HepG2 (cell line): ENCODE measurements around the gene NMRAL1. TPM values are rescaled to one million over a fixed set of nuclear protein-coding genes. Genes with fewer than 3 reads are reported as not detected.
A peak's percentile ranks its signal among the peaks of the same experiment; 100 is the strongest.

Experiments
- CBX1 ChIP-seq: IDR thresholded peaks from one replicate; pipeline ENCODE4 v1.6.1; 2016; ENCODE audit warnings: antibody characterized with exemption, low read depth
- CREM ChIP-seq, 2 experiments: sonication (generic) in 1 of 2; formaldehyde crosslinking in 1 of 2; IDR thresholded peaks; 2 replicates each; pipeline versions ENCODE4 v1.4.0 to v1.6.1; 2016 to 2020; ENCODE audit warnings: antibody characterized with exemption in 1 of 2, mild to moderate bottlenecking in 1 of 2, missing genetic modification reagents in 1 of 2
- DNMT3B ChIP-seq: conservative IDR thresholded peaks from 2 replicates; pipeline ENCODE4 v1.6.1; 2016; ENCODE audit warnings: missing biosample characterization, control low read depth
- FOXP4 ChIP-seq: sonication (generic); formaldehyde crosslinking; IDR thresholded peaks from 2 replicates; pipeline ENCODE4 v1.4.0; 2020; ENCODE audit warnings: missing genetic modification reagents
- FUBP1 ChIP-seq: sonication (generic); formaldehyde crosslinking; IDR thresholded peaks from 2 replicates; pipeline ENCODE4 v1.5.1; 2020; ENCODE audit warnings: missing genetic modification reagents, mild to moderate bottlenecking, borderline replicate concordance
- GPBP1L1 ChIP-seq: sonication (generic); formaldehyde crosslinking; IDR thresholded peaks from 2 replicates; pipeline ENCODE4 v1.5.0; 2020; ENCODE audit warnings: mild to moderate bottlenecking, missing genetic modification reagents
- KAT8 ChIP-seq: IDR thresholded peaks from 2 replicates; pipeline ENCODE4 v1.6.1; 2016; ENCODE audit warnings: missing genetic modification reagents, missing compliant biosample characterization
- KLF16 ChIP-seq, 2 experiments: sonication (generic) in 1 of 2; formaldehyde crosslinking in 1 of 2; IDR thresholded peaks; 2 replicates each; pipeline versions ENCODE4 v1.6.1 to v1.8.0; 2016 to 2023; ENCODE audit warnings: missing genetic modification reagents in 2 of 2, missing compliant biosample characterization in 1 of 2
- NFIB ChIP-seq: sonication (generic); formaldehyde crosslinking; IDR thresholded peaks from 2 replicates; pipeline ENCODE4 v1.9.0; 2021; ENCODE audit warnings: missing genetic modification reagents, mild to moderate bottlenecking, borderline replicate concordance
- SNAPC2 ChIP-seq: sonication (generic); formaldehyde crosslinking; IDR thresholded peaks from 2 replicates; pipeline ENCODE4 v1.8.1; 2022; ENCODE audit warnings: mild to moderate bottlenecking, missing genetic modification reagents
- ZBTB46 ChIP-seq: sonication (generic); formaldehyde crosslinking; IDR thresholded peaks from 2 replicates; pipeline ENCODE4 v1.4.0; 2020; ENCODE audit warnings: mild to moderate bottlenecking, missing genetic modification reagents, borderline replicate concordance
- ZKSCAN8 ChIP-seq: IDR thresholded peaks from 2 replicates; pipeline ENCODE4 v1.6.1; 2016; ENCODE audit warnings: borderline replicate concordance, missing genetic modification reagents, missing compliant biosample characterization
- ZNF138 ChIP-seq: sonication (generic); formaldehyde crosslinking; IDR thresholded peaks from 2 replicates; pipeline ENCODE4 v1.5.0; 2020; ENCODE audit warnings: mild to moderate bottlenecking, low read depth, missing genetic modification reagents
- ZNF431 ChIP-seq: sonication (generic); formaldehyde crosslinking; IDR thresholded peaks from 2 replicates; pipeline ENCODE4 v1.9.0; 2022; ENCODE audit warnings: missing genetic modification reagents, low read depth, mild to moderate bottlenecking, borderline replicate concordance
- ZNF460 ChIP-seq: sonication (generic); formaldehyde crosslinking; IDR thresholded peaks from 2 replicates; pipeline ENCODE4 v1.5.1; 2020; ENCODE audit warnings: missing genetic modification reagents, mild to moderate bottlenecking, borderline replicate concordance
- ZNF616 ChIP-seq: sonication (generic); formaldehyde crosslinking; IDR thresholded peaks from 2 replicates; pipeline ENCODE4 v1.5.0; 2020; ENCODE audit warnings: low read depth, mild to moderate bottlenecking, missing genetic modification reagents
- ZNF629 ChIP-seq: sonication (generic); formaldehyde crosslinking; conservative IDR thresholded peaks from 2 replicates; pipeline ENCODE4 v1.5.0; 2020; ENCODE audit warnings: missing genetic modification reagents
- ZNF709 ChIP-seq: sonication (generic); formaldehyde crosslinking; IDR thresholded peaks from 2 replicates; pipeline ENCODE4 v1.5.0; 2020; ENCODE audit warnings: mild to moderate bottlenecking, missing genetic modification reagents
- ZNF720 ChIP-seq: sonication (generic); formaldehyde crosslinking; IDR thresholded peaks from 2 replicates; pipeline ENCODE4 v1.4.0; 2020; ENCODE audit warnings: missing genetic modification reagents
- ZNF784 ChIP-seq: sonication (generic); formaldehyde crosslinking; IDR thresholded peaks from 2 replicates; pipeline ENCODE4 v1.5.1; 2020; ENCODE audit warnings: missing genetic modification reagents, mild to moderate bottlenecking, borderline replicate concordance
- ZSCAN22 ChIP-seq: sonication (generic); formaldehyde crosslinking; IDR thresholded peaks from 2 replicates; pipeline ENCODE4 v1.4.0; 2020; ENCODE audit warnings: mild to moderate bottlenecking, missing genetic modification reagents
- polyA plus RNA-seq, 8 experiments: library from polyadenylated mRNA; depleted of rRNA in 3 of 8; stranded (reverse) in 7 of 8; unstranded in 1 of 8; fragments of >200 nt; fragmentation: Illumina TruSeq in 4 of 8; extraction: Trizol in 4 of 8; gene quantifications; 2 replicates each; pipeline versions ENCODE4 v1.2.1 to v1.2.3, GENCODE V29; 2011 to 2016; ENCODE audit warnings: low read depth in 4 of 8, missing spikeins in 1 of 8, mixed read lengths in 1 of 8; ENCODE audit not compliant: insufficient read depth in 1 of 8
- total RNA-seq, 5 experiments: library from RNA; depleted of rRNA; stranded (reverse); fragments of >200 nt; fragmentation: Illumina TruSeq; extraction: Trizol; gene quantifications; 2 replicates each; pipeline ENCODE4 v1.2.3, GENCODE V29; 2016; ENCODE audit warnings: low read depth in 1 of 5

NMRAL1 gene
- total and polyA plus RNA-seq, 2 of the 13 experiments (the other 11 are each of a cell fraction or from before 2014, with no cell fraction given): 30.8 to 33.1 TPM

GRCh38 chr16:4425378-4426020 is 48.9 kb downstream of the NMRAL1 start, which contains the start of gene DNAJA3 (continued):
- TF ChIP-seq ZBTB46 (CRISPR knock-in tag): no peak
- no peak; the same call in 1 of the 2 replicates for TF ChIP-seq SNAPC2
- TF ChIP-seq ZNF784 (CRISPR knock-in tag): peak; percentile 39; the same call in 1 of the 2 replicates
- peak; percentile 75; the same call in 1 of the 2 replicates for TF ChIP-seq ZNF616 (CRISPR knock-in tag)
- peak; percentile 19 to 67; a peak in 1 of 4 replicates for TF ChIP-seq KLF16 (CRISPR knock-in tag; IDR thresholded peaks at IDR 0.05)
- TF ChIP-seq ZNF720 (CRISPR knock-in tag): no peak
- TF ChIP-seq CREM (IDR thresholded peaks at IDR 0.05): peak; percentile 94
- TF ChIP-seq CREM (CRISPR knock-in tag; IDR thresholded peaks at IDR 0.05): no peak
- TF ChIP-seq ZNF460 (CRISPR knock-in tag): no peak
- TF ChIP-seq ZNF709: peak; percentile 33; the same call in 1 of the 2 replicates
- 0 out of 2 replicates have a peak, but pooled peaks have one; percentile 20 for TF ChIP-seq ZKSCAN8
- no peak for TF ChIP-seq CBX1
- peak; percentile 27; the same call in 1 of the 2 replicates for TF ChIP-seq FOXP4 (CRISPR knock-in tag)
- TF ChIP-seq KAT8 (CRISPR knock-in tag): peak; percentile 75
- TF ChIP-seq GPBP1L1 (CRISPR knock-in tag): no peak
- no peak for TF ChIP-seq DNMT3B (CRISPR knock-in tag)
- TF ChIP-seq ZSCAN22 (CRISPR knock-in tag): no peak
- no peak for TF ChIP-seq ZNF431 (CRISPR knock-in tag)
- TF ChIP-seq ZNF138 (CRISPR knock-in tag): no peak
- TF ChIP-seq ZNF629 (CRISPR knock-in tag): no peak
- no peak for TF ChIP-seq FUBP1 (CRISPR knock-in tag)
- no peak for TF ChIP-seq NFIB (CRISPR knock-in tag)
